Measurements from ENCODE around the gene NCKIPSD. TPM values are rescaled to one million over a fixed set of nuclear protein-coding genes. Genes with fewer than 3 reads are reported as not detected.

The NCKIPSD gene
- total RNA-seq, 1 experiment from 2014 or later = 46.0 TPM

DNA sequence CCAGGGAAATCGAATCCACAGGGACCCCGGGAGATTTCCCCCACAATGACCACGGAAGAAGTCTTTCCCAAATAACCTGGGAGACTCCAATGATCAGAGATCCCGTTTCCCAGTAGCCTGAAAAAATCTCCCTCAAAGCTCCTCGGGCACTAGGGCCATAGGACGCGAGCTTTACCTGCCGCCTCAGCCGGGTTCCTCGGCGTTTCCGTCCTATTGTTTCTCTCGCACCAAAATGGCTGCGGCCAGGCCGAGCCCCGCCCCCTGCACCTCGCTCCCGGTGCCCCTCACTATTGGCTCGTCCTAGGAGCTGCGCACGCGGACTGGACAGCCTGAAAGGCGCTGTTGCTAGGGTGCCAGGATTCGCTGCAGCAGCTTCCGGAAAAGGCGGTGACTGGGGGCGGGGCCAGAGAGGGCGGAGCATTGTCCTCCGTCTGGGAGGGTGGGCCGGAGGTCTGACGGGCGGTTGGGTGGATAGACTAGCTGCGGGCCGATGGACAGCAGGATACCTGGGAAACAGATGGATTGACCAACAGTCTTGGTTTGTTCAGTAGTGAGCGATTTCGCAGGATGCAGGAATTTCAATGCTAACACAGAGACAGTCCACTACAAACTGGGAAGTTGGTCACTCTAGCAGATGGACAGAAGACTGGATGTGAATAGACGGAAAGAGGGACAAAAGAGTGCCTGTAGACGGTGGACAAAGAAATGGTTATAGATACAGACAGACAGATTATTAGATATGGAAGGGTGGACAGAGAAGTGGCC is 31.4 kb upstream of the NCKIPSD start, which contains the start of gene IP6K2:
Gene IP6K2, minus strand, starts transcription at position 240 of the 765 bp plus-strand sequence. CDS start 21,930 bp downstream, outside the sequence.
- peak within 1 kb of the TSS; percentile 98 for H4K91ac ChIP-seq (ENCODE audit: insufficient read length, low read depth, low read length)
- H3K36me3 Mint-ChIP-seq (ENCODE audit: insufficient read depth in 1 of 3, low read depth in 3 of 3) = peaks cover 20 to 45% (median 42%) of the 10 kb centered on the region in 3 experiments
- peak within 1 kb of the TSS; percentile 90 for H3K18ac ChIP-seq (ENCODE audit: insufficient read length, low read depth, low read length)
- peak within 1 kb of the TSS; percentile 90 for H3K14ac ChIP-seq (ENCODE audit: insufficient read depth, low read length)
- H3K9me3 ChIP-seq (ENCODE audit: control insufficient read depth, low read depth, low read length) = no peaks in the 10 kb centered on the region
- peaks cover 21 to 24% of the 10 kb centered on the region in 2 experiments for H3K4me1 Mint-ChIP-seq
- H3K4me2 ChIP-seq (ENCODE audit: insufficient read depth, insufficient read length, low read length) = peak within 1 kb of the TSS; percentile 65
- H3K27ac Mint-ChIP-seq = peak within 1 kb of the TSS; percentile 100
- no peaks in the 10 kb centered on the region for H3K4me1 ChIP-seq (ENCODE audit: insufficient read depth, low read length)
- H3K4ac ChIP-seq (ENCODE audit: low read depth, low read length) = peak within 1 kb of the TSS; percentile 49; the same call in 1 of the 2 replicates
- H4K5ac ChIP-seq (ENCODE audit: insufficient read length, low read depth, low read length) = peak within 1 kb of the TSS; percentile 86
- H3K27ac ChIP-seq (ENCODE audit: insufficient read length, low read depth, low read length) = peak within 1 kb of the TSS; percentile 83
- H3K9ac ChIP-seq (ENCODE audit: extremely low read depth, insufficient read length, low read length) = peak within 1 kb of the TSS; percentile 98
- peak within 1 kb of the TSS; percentile 67 for H3T11ph ChIP-seq (ENCODE audit: low read length)
- no peak for TF ChIP-seq CTCF (conservative IDR thresholded peaks at IDR 0.05)
- H3K4me3 Mint-ChIP-seq = peak within 1 kb of the TSS; percentile 99 to 100
- H3K56ac ChIP-seq (ENCODE audit: insufficient read length, low read depth, low read length) = peak within 1 kb of the TSS; percentile 96
- H3K23ac ChIP-seq (ENCODE audit: insufficient read length, low read depth, low read length) = no peak within 1 kb of the TSS
- peak within 1 kb of the TSS; percentile 99 for H2BK120ac ChIP-seq (ENCODE audit: low read depth, low read length, poor library complexity, severe bottlenecking)
- no peak within 1 kb of the TSS for H2BK20ac ChIP-seq (ENCODE audit: low read depth, low read length, poor library complexity, severe bottlenecking)
- H3K27me3 Mint-ChIP-seq (ENCODE audit: low read depth) = peaks cover 6% of the 10 kb centered on the region
- peak within 1 kb of the TSS; percentile 82 for H2BK5ac ChIP-seq (ENCODE audit: insufficient read length, low read length)
- H3K79me2 ChIP-seq (ENCODE audit: insufficient read depth, low read length) = peaks cover 36% of the 10 kb centered on the region
- H2AFZ ChIP-seq (ENCODE audit: low read length) = no peak within 1 kb of the TSS
- no peaks in the 10 kb centered on the region for H3K27me3 ChIP-seq (ENCODE audit: insufficient read depth, low read length)
- no peaks in the 10 kb centered on the region for H3K23me2 ChIP-seq (ENCODE audit: insufficient read length, low read depth, low read length, poor library complexity, severe bottlenecking)
- H2BK12ac ChIP-seq (ENCODE audit: insufficient read length, low read depth, low read length) = no peak within 1 kb of the TSS
- no CpG with 5 or more reads among the region's 38 CpGs for WGBS (ENCODE audit: extremely low coverage, insufficient read length, low lambda C conversion rate)
- no peaks in the 10 kb centered on the region for H4K20me1 ChIP-seq (ENCODE audit: control insufficient read depth, insufficient read depth, insufficient read length)
- H4K8ac ChIP-seq (replicated peaks; ENCODE audit: insufficient read length, low read depth, low read length) = no peak within 1 kb of the TSS
- peaks cover 2% of the 10 kb centered on the region for H3K79me1 ChIP-seq (ENCODE audit: insufficient read depth, low read depth, low read length, poor library complexity, severe bottlenecking)
- H3K9me3 Mint-ChIP-seq = no peaks in the 10 kb centered on the region; a peak in 1 of 5 replicates
- peak; percentile 99 for DNase-seq
- no peak within 1 kb of the TSS for H2AK5ac ChIP-seq (ENCODE audit: insufficient read length, low read length)
- no peak within 1 kb of the TSS for H2BK15ac ChIP-seq (ENCODE audit: low read depth, low read length)

Measured in H9 (cell line).